Measurements from ENCODE around the gene CCDC157. TPM values are rescaled to one million over a fixed set of nuclear protein-coding genes. Genes with fewer than 3 reads are reported as not detected.

Gene CCDC157
- total and polyA plus RNA-seq, 10 of the 15 experiments (the other 5 are each of a cell fraction or from before 2014, with no cell fraction given) = 0.10 to 2.8 (median 1.2) TPM

- TF ChIP-seq ZNF384 (IDR thresholded peaks at IDR 0.05; ENCODE audit: borderline replicate concordance, low read depth, low read length) (no peak), FOXK2 (IDR thresholded peaks at IDR 0.05) (no peak), SKIL (IDR thresholded peaks at IDR 0.05; ENCODE audit: low read depth, poor library complexity, severe bottlenecking) (no peak), NFYB (IDR thresholded peaks at IDR 0.05; ENCODE audit: insufficient read depth, low read depth, low read length) (no peak), YY1 (IDR thresholded peaks at IDR 0.05; ENCODE audit: low read depth, low read length) (peak; percentile 82), CHD1 (IDR thresholded peaks at IDR 0.05; ENCODE audit: low read depth, low read length) (no peak), EED (IDR thresholded peaks at IDR 0.05; ENCODE audit: low read depth) (0 out of 2 replicates have a peak, but pooled peaks have one; percentile 27), ATF7 (IDR thresholded peaks at IDR 0.05; ENCODE audit: low read depth) (no peak), HDGF (IDR thresholded peaks at IDR 0.05) (no peak), SMAD5 (IDR thresholded peaks at IDR 0.05; ENCODE audit: low read depth) (no peak), ZNF592 (IDR thresholded peaks at IDR 0.05) (peak; percentile 32; the same call in 1 of the 2 replicates), NRF1 (conservative IDR thresholded peaks at IDR 0.05; ENCODE audit: low read depth, low read length) (no peak), CHD4 (IDR thresholded peaks at IDR 0.05) (no peak), POLR2AphosphoS2 (IDR thresholded peaks at IDR 0.05; ENCODE audit: low read depth, low read length) (no peak), LARP7 (IDR thresholded peaks at IDR 0.05) (no peak), ESRRA (IDR thresholded peaks at IDR 0.05; ENCODE audit: low read length) (no peak), CREM (IDR thresholded peaks at IDR 0.05; ENCODE audit: low read depth) (no peak), TCF7 (IDR thresholded peaks at IDR 0.05; ENCODE audit: borderline replicate concordance) (no peak), TCF12 (IDR thresholded peaks at IDR 0.05; ENCODE audit: low read depth, low read length) (0 out of 2 replicates have a peak, but pooled peaks have one; percentile 40), CBX5 (IDR thresholded peaks at IDR 0.05; ENCODE audit: low read depth) (no peak), KLF5 (IDR thresholded peaks at IDR 0.05; ENCODE audit: partially characterized antibody) (no peak), POLR2AphosphoS5 (IDR thresholded peaks at IDR 0.05; ENCODE audit: low read length) (no peak), TAF1 (IDR thresholded peaks at IDR 0.05; ENCODE audit: borderline replicate concordance, low read depth, low read length) (no peak), NFXL1 (IDR thresholded peaks at IDR 0.05; ENCODE audit: borderline replicate concordance) (no peak), RELB (IDR thresholded peaks at IDR 0.05; ENCODE audit: low read depth) (no peak), ASH2L (IDR thresholded peaks at IDR 0.05; ENCODE audit: borderline replicate concordance, low read depth) (no peak)
These were observed 34.3 kb downstream of the CCDC157 start (continued) for GRCh38 chr22:30390974-30391691.
